HG02970 (cell line): ENCODE data around the gene ASB15.

Source experiments
- ATAC-seq: cut with Tn5 transposase; IDR thresholded peaks from one replicate; pipeline ENCODE4 v1.9.1; 2021; ENCODE audit warnings: mild to moderate bottlenecking, moderate library complexity, moderate number of reproducible peaks; ENCODE audit not compliant: unreplicated experiment, low FRiP score

The ASB15 gene

GRCh38 chr7:123661765-123662164, 60.1 kb downstream of the ASB15 start:
- no peak for ATAC-seq

- ATAC-seq: no peak
Measured at GRCh38 chr7:123662293-123662692, 60.7 kb downstream of the ASB15 start.

- ATAC-seq: no peak
Measured at GRCh38 chr7:123662755-123663154, 61.1 kb downstream of the ASB15 start.

- no peak for ATAC-seq
Measured at GRCh38 chr7:123663200-123663599, 61.6 kb downstream of the ASB15 start.

GRCh38 chr7:123665157-123665556, 63.5 kb downstream of the ASB15 start:
- no peak for ATAC-seq

GRCh38 chr7:123665896-123666295, 64.3 kb downstream of the ASB15 start:
- ATAC-seq: no peak

GRCh38 chr7:123666492-123666891, 64.9 kb downstream of the ASB15 start:
- ATAC-seq: no peak

GRCh38 chr7:123669485-123669884, 67.9 kb downstream of the ASB15 start:
- ATAC-seq: no peak

- no peak for ATAC-seq
Measured at GRCh38 chr7:123673137-123673732, 71.6 kb downstream of the ASB15 start.

GRCh38 chr7:123673752-123674398, 72.3 kb downstream of the ASB15 start:
- ATAC-seq: no peak

- ATAC-seq: no peak
Measured at GRCh38 chr7:123674399-123675180, 73.0 kb downstream of the ASB15 start.

- no peak for ATAC-seq
Measured at GRCh38 chr7:123675181-123675473, 73.5 kb downstream of the ASB15 start.

- ATAC-seq: no peak
Measured at GRCh38 chr7:123677061-123677715, 75.6 kb downstream of the ASB15 start.

- no peak for ATAC-seq
Measured at GRCh38 chr7:123679614-123680013, 78.0 kb downstream of the ASB15 start.

- no peak for ATAC-seq
Measured at GRCh38 chr7:123680580-123680979, 79.0 kb downstream of the ASB15 start.

- no peak for ATAC-seq
Measured at GRCh38 chr7:123681561-123681960, 79.9 kb downstream of the ASB15 start.

GRCh38 chr7:123682690-123683089, 81.1 kb downstream of the ASB15 start:
- ATAC-seq: no peak

GRCh38 chr7:123687161-123687560, 85.5 kb downstream of the ASB15 start:
- no peak for ATAC-seq

GRCh38 chr7:123687727-123688126, 86.1 kb downstream of the ASB15 start:
- no peak for ATAC-seq
